ACHN (cell line): ENCODE data around the gene CELF5.
A peak's percentile ranks its signal among the peaks of the same experiment; 100 is the strongest.
"Not testable (repeated sequence)": the region's sequence is repeated elsewhere in the genome, so short reads cannot be mapped to it uniquely, and the experiment has no call there.

Experiments
- DNase-seq: peaks from one replicate; pipeline ENCODE4 v3.0.0-alpha.2; 2015
- in situ Hi-C: cut with HindIII; loops from 2 replicates; pipeline ENCODE4 v1.10.0; 2017; ENCODE audit warnings: low sequenced_read_pairs, low pct_ligation_motif_present, low pct_unique_long_range_greater_than_20kb

Gene CELF5

GRCh38 chr19:3229888-3230496 lies 5.5 kb downstream of the CELF5 start:
- in situ Hi-C loops = no loop called here
- DNase-seq = no peak

GRCh38 chr19:3231288-3231687 lies 6.8 kb downstream of the CELF5 start:
- no peak for DNase-seq
- in situ Hi-C loops = no loop called here

DNA sequence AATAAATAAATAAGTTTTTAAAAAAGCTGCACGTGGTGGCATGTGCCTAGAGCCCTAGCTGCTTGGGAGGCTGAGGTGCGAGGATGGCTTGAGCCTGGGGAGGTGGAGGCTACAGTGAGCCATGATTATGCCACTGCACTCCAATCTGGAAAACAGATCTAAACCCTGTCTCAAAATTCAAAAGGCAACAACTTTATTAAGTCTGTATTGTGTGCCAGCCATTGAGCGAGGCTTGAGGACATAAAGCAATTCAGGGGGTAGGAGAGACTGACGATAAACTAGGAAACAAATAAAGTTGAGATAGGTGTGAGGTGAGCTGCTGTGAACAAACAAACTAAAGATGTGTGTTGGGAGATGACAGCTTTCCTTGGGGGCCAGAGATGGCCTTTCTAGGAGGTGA lies 8.7 kb downstream of the CELF5 start:
- in situ Hi-C loops = no loop called here
- DNase-seq = no peak

DNA sequence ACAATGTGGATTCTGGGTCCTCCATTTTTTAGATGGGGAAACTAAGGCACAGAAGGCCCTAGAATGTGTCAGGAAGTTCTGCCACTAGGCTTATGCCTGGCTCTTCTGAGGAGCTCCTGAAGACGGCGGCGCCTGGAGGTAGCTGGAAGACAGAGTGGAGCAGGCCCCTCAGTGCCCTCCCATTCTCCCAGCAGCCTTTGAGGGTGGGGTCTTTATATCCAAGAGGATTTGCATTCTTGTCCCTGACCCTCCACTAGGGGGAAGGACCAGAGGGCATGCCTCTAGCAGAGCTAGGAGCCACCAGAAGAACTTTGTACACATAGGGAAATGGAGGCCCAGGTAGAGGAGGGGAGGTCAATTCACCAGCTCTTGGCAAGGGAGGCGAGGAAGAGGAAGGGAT lies 9.4 kb downstream of the CELF5 start:
- in situ Hi-C loops = no loop called here
- DNase-seq = no peak

DNA sequence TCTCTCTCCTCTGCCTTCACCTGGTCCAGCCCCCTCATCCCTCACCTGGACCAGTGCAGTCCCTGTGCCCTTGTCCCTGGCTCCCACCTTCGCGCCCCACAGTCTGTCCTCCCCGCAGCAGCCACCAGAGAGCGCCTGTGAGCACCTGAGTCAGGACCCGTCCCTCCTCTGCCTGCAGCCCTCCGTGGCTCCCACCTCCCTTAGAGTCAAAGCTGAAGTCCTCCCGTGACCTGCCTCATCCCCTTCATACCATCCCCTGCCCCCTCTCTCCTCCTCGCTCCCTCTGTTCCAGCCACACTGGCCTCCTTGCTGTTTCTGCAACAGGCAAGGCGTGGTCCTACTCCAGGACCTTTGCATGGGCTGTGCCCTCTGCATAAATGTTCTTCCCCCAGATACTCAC lies 10.3 kb downstream of the CELF5 start:
- in situ Hi-C loops = no loop called here
- DNase-seq = no peak

DNA sequence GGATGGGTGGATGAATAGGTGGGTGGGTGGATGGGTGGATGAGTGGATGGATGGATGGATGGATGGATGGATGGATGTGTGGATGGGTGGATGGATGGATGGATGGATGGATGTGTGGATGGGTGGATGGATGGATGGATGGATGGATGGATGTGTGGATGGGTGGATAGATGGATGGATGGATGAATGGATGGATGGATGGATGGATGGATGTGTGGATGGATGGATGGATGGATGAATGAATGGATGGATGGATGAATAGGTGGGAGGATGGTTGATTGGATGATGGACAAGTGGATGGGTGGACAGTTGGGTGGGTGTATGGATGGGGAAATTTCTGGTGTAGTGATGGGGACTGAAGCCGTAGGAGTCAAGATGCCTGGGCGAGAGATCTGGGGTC lies 11.1 kb downstream of the CELF5 start:
- in situ Hi-C loops, DNase-seq: not testable (repeated sequence)

GRCh38 chr19:3236272-3236671 lies 11.8 kb downstream of the CELF5 start:
- in situ Hi-C loops = no loop called here
- DNase-seq = no peak

DNA sequence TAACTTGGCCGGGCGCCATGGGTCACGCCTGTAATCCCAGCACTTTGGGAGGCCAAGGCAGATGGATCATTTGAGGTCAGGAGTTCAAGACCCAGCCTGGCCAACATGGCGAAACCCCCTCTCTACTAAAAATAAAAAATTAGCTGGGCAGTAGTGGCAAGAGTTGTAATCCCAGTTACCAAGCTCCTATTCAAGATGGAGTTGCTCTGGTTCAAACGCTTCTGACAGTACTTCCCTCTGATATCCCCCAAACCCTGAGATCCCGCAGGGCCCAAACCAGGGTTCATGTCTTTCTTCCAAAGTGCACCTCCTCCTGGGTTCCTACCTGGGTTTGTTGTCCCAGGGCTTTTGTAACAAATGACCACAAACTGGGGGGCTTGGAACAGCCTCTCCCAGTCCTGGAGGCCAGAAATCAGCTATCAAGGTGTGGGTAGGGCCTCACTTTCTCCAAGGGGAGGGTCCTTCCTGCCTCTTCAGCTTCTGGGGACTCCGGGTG lies 13.7 kb downstream of the CELF5 start:
- in situ Hi-C loops = no loop called here
- DNase-seq = no peak

- no peak for DNase-seq
- in situ Hi-C loops = no loop called here
Measured at GRCh38 chr19:3239367-3239766, 14.9 kb downstream of the CELF5 start.

- in situ Hi-C loops = no loop called here
Measured at GRCh38 chr19:3243819-3244700, 19.6 kb downstream of the CELF5 start.

GRCh38 chr19:3245050-3245449 lies 20.6 kb downstream of the CELF5 start:
- DNase-seq = no peak
- in situ Hi-C loops = no loop called here

More at GRCh38 chr19:3243819-3244700, 19.6 kb downstream of the CELF5 start:
- peak; percentile 54 for DNase-seq

GRCh38 chr19:3248728-3249326 lies 24.4 kb downstream of the CELF5 start:
- in situ Hi-C loops = no loop called here
- no peak for DNase-seq

GRCh38 chr19:3249408-3249807 lies 24.9 kb downstream of the CELF5 start:
- no peak for DNase-seq
- in situ Hi-C loops = no loop called here

DNA sequence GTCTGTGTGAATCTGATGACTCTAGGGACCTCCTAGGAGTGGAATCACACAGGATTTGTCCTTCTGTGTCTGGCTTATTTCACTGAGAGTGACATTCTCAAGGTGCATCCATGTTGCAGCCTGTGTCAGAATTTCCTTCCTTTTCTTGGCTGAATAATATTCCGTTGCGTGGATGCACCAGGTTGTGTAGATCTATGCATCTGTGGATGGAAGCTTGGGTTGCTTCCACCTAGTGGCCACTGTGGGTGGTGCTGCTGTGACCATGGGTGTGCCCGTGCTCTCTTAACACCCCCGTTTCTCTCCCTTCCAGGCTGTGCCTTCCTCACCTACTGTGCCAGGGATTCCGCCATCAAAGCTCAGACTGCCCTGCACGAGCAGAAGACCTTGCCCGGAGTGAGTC lies 26.2 kb downstream of the CELF5 start:
- DNase-seq = peak; percentile 37
- in situ Hi-C loops = no loop called here

GRCh38 chr19:3251229-3251628 lies 26.8 kb downstream of the CELF5 start:
- no peak for DNase-seq

DNA sequence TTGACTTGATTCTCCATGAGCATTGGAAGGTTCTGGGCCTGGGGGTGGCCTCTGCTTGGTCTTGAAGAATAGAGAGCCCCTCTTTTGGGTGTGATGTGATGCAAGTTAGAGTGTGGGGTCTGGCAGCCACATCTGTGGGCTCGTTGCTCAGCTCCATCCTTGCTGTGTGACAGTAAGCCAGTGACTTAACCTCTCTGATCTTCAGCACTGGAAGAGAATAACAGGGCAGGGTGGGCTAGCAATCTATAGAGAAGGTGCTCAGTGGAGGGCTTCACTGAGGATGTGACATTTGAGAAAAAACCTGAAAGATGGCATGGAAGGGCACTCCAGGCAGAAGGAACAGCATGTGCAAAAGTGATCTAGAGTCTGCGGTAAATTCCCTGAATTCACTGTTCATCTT lies 28.2 kb downstream of the CELF5 start:
- no peak for DNase-seq
- in situ Hi-C loops = no loop called here

More at GRCh38 chr19:3251229-3251628, 26.8 kb downstream of the CELF5 start:
- in situ Hi-C loops = no loop called here

GRCh38 chr19:3253270-3253669 lies 28.8 kb downstream of the CELF5 start:
- no peak for DNase-seq
- in situ Hi-C loops = no loop called here

GRCh38 chr19:3254520-3254919 lies 30.1 kb downstream of the CELF5 start:
- DNase-seq = no peak
- in situ Hi-C loops = no loop called here

GRCh38 chr19:3257071-3257470 lies 32.6 kb downstream of the CELF5 start:
- in situ Hi-C loops = no loop called here
- no peak for DNase-seq
